K562 (cell line): ENCODE measurements around the gene NR6A1. TPM values are rescaled to one million over a fixed set of nuclear protein-coding genes. Genes with fewer than 3 reads are reported as not detected.

Experiments
- CBX8 ChIP-seq: fragments of 200-600 bp; sonication (generic); IDR thresholded peaks from 2 replicates; pipeline ENCODE4 v1.6.1; 2012; ENCODE audit warnings: borderline replicate concordance, mixed run types, low read depth, mild to moderate bottlenecking, moderate library complexity, mixed read lengths, low read length, control low read depth, inconsistent platforms; ENCODE audit not compliant: poor library complexity, severe bottlenecking; ENCODE audit errors: extremely low read depth
- CTBP1 ChIP-seq: fragments of 450-650 bp; IDR thresholded peaks from 2 replicates; pipeline ENCODE4 v1.6.1; 2016; ENCODE audit warnings: borderline replicate concordance
- CXXC5 ChIP-seq: fragments of 250-450 bp; sonication (Bioruptor Pico); IDR thresholded peaks from 2 replicates; pipeline ENCODE4 v1.8.0; 2022; ENCODE audit warnings: inconsistent platforms, mild to moderate bottlenecking, moderate library complexity
- HMGN3 ChIP-seq: IDR thresholded peaks from 2 replicates; pipeline ENCODE4 v1.6.1; 2011; ENCODE audit warnings: borderline replicate concordance, low read depth, mild to moderate bottlenecking, mixed read lengths, low read length; ENCODE audit not compliant: insufficient read length; ENCODE audit errors: extremely low read depth
- POLR2A ChIP-seq: fragments of 450-650 bp; conservative IDR thresholded peaks from 2 replicates; pipeline ENCODE4 v1.6.1; 2016
- PTBP1 ChIP-seq: fragments of 200-400 bp; formaldehyde crosslinking; IDR thresholded peaks from 2 replicates; pipeline ENCODE4 v1.6.1; 2017; ENCODE audit warnings: low read depth, low read length
- SMC3 ChIP-seq: conservative IDR thresholded peaks from 2 replicates; pipeline ENCODE4 v1.6.1; 2011; ENCODE audit warnings: low read depth, low read length, improper control_type of control experiment; ENCODE audit not compliant: insufficient read depth
- ZKSCAN1 ChIP-seq: fragments of 150-350 bp; IDR thresholded peaks from 2 replicates; pipeline ENCODE4 v1.6.1; 2016; ENCODE audit warnings: low read depth, low read length
- ZNF583 ChIP-seq: fragments of 250-450 bp; sonication (Bioruptor Pico); IDR thresholded peaks from 2 replicates; pipeline ENCODE4 v1.4.0; 2020
- polyA plus RNA-seq, 8 experiments: library from polyadenylated mRNA; depleted of rRNA in 4 of 8; stranded (reverse) in 5 of 8; unstranded in 3 of 8; fragments of >200 nt; fragmentation: Nextera tagmentation in 2 of 8; fragmentation: Illumina TruSeq in 1 of 8; extraction: Ambion mirVana in 2 of 8; extraction: Trizol in 1 of 8; gene quantifications; 2 replicates each; pipeline versions ENCODE4 v1.2.1 to v1.2.3, GENCODE V29; 2011 to 2014; ENCODE audit warnings: inconsistent platforms in 1 of 8, missing spikeins in 1 of 8
- total RNA-seq, 7 experiments: library from RNA; depleted of rRNA in 6 of 7; stranded (reverse); fragments of >200 nt in 6 of 7; fragmentation: Illumina TruSeq in 2 of 7; extraction: Trizol in 2 of 7; gene quantifications; 2 replicates each; pipeline versions ENCODE4 v1.2.1 to v1.2.3, GENCODE V29; 2011 to 2021; ENCODE audit warnings: low replicate concordance in 1 of 7
- TF ChIP-seq, protein P1 (sequence below): fragments of 450-650 bp; IDR thresholded peaks from 2 replicates; pipeline ENCODE4 v1.6.1; 2016; ENCODE audit warnings: missing biosample characterization, missing genetic modification characterization
- TF ChIP-seq, protein P2 (sequence below): fragments of 250-450 bp; sonication (Bioruptor Pico); IDR thresholded peaks from 2 replicates; pipeline ENCODE4 v1.5.0; 2021; ENCODE audit warnings: mild to moderate bottlenecking, moderate library complexity

The NR6A1 gene
- total and polyA plus RNA-seq, 9 of the 15 experiments (the other 6 are each of a cell fraction or from before 2014, with no cell fraction given), result 9.7 to 55.4 (median 28.3) TPM

DNA sequence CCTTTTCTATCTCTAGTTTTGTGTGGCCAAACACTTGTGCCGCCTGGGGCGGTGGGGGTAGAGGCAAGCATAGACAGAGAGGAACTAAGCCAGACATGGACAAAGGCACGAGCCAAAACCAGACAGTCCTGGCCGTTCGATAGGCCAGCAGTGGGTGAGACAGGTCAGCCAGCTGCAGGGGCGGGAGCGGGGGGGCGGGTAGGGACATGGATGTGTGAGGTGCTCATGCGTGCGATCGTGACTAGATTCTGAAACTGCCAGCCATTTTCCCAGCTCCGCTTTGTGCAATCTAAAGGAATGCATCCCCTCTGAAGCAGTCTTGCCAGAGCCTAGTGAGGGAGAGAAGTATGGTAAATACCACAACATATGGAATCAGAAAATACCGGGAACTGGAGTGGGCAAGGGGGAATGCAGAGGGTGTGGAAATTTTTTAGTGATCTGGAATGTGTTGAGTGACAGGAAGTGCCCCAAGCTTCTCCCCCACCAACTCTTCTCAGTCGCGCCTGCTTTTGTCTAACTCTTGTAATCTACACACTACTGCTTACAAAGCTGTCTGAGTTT lies 111.9 kb downstream of the NR6A1 start (continued):
- TF ChIP-seq, protein P1, sequence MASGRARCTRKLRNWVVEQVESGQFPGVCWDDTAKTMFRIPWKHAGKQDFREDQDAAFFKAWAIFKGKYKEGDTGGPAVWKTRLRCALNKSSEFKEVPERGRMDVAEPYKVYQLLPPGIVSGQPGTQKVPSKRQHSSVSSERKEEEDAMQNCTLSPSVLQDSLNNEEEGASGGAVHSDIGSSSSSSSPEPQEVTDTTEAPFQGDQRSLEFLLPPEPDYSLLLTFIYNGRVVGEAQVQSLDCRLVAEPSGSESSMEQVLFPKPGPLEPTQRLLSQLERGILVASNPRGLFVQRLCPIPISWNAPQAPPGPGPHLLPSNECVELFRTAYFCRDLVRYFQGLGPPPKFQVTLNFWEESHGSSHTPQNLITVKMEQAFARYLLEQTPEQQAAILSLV (tag), result no peak
- TF ChIP-seq PTBP1 (no peak), POLR2A (peak; percentile 73), ZNF583 (CRISPR knock-in tag) (0 out of 2 replicates have a peak, but pooled peaks have one; percentile 55), CXXC5 (CRISPR knock-in tag) (peak; percentile 66), SMC3 (no peak), ZKSCAN1 (0 out of 2 replicates have a peak, but pooled peaks have one; percentile 49), CBX8 (no peak), CTBP1 (0 out of 2 replicates have a peak, but pooled peaks have one; percentile 16), HMGN3 (peak; percentile 28)
- TF ChIP-seq, protein P2, sequence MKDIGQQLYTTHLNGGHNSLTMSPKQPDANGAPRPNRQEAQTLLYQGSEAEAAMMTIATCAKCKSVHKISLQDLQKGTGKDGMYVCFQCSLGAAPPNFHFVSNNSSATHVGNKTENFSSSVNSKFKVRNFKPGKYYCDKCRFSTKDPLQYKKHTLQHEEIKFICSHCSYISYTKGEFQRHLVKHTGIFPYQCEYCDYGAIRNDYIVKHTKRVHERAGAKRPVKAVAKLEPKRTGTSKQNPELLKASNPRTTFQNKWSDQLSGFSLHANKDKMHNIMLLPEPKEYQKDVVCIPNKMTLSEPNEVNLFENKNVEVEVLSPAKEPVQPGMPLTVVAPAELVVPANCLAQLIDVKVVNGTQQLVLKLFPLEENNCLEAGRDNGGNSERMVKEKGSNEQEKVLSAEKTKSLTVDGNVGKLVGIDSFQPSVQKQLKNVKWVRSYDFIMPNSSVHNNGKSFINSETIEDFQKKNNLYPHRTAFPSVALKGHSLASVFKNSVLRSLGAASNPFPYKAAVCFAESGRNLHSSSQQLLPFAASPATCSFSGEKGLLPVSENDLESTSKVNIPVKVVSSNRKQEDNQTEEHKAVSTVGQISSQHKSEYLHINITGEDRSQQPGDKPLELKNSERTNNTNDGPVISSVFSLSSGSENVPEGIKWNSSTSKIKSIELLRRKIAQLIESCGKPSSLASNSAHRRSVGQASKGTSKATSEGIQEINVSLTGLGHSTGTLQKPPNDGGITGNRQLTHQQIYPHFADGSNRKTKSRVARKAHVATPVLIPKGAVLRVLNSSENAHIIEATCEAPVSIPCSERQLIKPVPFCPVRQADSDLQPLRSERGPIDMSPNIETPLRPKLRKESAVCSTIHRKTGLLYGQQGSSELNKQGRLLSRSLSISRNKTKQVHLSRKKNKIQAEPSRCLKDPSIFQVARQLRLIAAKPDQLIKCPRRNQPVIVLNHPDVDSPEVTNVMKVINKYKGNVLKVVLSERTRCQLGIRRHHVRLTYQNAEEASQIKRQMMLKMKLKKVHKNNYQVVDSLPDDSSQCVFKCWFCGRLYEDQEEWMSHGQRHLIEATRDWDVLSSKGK (CRISPR knock-in tag), result no peak
- TF ChIP-seq, all 486 proteins: peak for 110
